Mammary epithelial cell (primary cell): ENCODE measurements around the gene NBAS.

Experiments used
- EZH2 ChIP-seq: IDR thresholded peaks from 2 replicates; pipeline ENCODE4 v1.6.1; 2012; ENCODE audit warnings: low read length, inconsistent platforms, borderline replicate concordance
- TF ChIP-seq, protein P1 (sequence below), 2 donors: IDR thresholded peaks in 1 of 2; conservative IDR thresholded peaks in 1 of 2; 2 replicates each; pipeline ENCODE4 v1.5.1; 2011 to 2012; ENCODE audit warnings: inconsistent platforms in 2 of 2, low read length in 2 of 2, mild to moderate bottlenecking in 2 of 2, control low read depth in 1 of 2, low read depth in 1 of 2; ENCODE audit not compliant: insufficient read depth in 1 of 2; ENCODE audit errors: extremely low read depth in 1 of 2

DNA sequence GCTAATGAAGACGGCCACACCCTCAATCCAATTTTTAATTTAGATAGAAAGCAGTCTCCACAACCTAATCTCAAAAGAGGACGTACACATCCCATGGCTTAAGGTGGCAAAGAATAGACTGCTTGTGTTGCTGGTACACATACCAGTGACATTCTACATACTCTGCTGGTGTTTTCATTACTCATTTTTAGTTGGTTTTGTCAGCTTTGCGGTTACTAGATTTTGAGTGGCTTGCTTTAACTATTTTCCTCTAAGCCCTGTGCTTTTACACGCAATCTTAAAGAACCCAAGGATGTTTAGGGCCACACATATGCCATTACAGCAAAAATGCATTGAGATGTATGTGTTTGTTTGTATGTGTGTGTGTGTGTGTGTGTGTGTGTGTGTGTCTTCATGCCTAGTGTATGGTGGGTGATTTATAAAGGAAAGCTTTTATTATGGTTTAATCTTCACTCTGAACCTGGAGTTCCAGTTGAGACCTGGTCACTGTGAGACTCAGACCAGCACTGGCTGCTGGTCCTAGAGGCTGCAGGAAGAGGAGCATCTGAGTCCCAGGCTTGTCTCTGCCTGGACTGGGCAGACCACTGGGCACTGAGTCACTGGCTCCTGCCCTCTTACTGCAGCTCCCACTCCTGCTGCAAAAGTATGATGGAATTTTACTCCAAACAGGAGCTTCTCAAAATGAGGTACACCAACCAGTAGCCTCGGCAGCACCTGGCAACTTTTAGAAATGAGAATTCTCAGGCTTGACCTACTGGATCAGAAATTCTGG is 415.9 kb downstream of the NBAS start:
- TF ChIP-seq, protein P1, sequence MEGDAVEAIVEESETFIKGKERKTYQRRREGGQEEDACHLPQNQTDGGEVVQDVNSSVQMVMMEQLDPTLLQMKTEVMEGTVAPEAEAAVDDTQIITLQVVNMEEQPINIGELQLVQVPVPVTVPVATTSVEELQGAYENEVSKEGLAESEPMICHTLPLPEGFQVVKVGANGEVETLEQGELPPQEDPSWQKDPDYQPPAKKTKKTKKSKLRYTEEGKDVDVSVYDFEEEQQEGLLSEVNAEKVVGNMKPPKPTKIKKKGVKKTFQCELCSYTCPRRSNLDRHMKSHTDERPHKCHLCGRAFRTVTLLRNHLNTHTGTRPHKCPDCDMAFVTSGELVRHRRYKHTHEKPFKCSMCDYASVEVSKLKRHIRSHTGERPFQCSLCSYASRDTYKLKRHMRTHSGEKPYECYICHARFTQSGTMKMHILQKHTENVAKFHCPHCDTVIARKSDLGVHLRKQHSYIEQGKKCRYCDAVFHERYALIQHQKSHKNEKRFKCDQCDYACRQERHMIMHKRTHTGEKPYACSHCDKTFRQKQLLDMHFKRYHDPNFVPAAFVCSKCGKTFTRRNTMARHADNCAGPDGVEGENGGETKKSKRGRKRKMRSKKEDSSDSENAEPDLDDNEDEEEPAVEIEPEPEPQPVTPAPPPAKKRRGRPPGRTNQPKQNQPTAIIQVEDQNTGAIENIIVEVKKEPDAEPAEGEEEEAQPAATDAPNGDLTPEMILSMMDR (conservative IDR thresholded peaks at IDR 0.05 in 1 of 2, IDR thresholded peaks at IDR 0.05 in 1 of 2; ENCODE audit: extremely low read depth in 1 of 2, insufficient read depth in 1 of 2, low read depth in 1 of 2, low read length in 2 of 2), result no peak
- TF ChIP-seq EZH2, result no peak
